Effector CD4-positive, alpha-beta T cell (primary cell): ENCODE data around the gene RPIA.
A peak's percentile ranks its signal among the peaks of the same experiment; 100 is the strongest.

ENCODE experiments used
- DNase-seq: peaks from one replicate; pipeline ENCODE4 v3.0.0-alpha.2; 2020

Gene RPIA

GRCh38 chr2:88686320-88686719 lies 5.2 kb upstream of the RPIA start:
- DNase-seq, result no peak

- DNase-seq, result no peak
Measured at GRCh38 chr2:88687384-88687783, 4.1 kb upstream of the RPIA start.

DNA sequence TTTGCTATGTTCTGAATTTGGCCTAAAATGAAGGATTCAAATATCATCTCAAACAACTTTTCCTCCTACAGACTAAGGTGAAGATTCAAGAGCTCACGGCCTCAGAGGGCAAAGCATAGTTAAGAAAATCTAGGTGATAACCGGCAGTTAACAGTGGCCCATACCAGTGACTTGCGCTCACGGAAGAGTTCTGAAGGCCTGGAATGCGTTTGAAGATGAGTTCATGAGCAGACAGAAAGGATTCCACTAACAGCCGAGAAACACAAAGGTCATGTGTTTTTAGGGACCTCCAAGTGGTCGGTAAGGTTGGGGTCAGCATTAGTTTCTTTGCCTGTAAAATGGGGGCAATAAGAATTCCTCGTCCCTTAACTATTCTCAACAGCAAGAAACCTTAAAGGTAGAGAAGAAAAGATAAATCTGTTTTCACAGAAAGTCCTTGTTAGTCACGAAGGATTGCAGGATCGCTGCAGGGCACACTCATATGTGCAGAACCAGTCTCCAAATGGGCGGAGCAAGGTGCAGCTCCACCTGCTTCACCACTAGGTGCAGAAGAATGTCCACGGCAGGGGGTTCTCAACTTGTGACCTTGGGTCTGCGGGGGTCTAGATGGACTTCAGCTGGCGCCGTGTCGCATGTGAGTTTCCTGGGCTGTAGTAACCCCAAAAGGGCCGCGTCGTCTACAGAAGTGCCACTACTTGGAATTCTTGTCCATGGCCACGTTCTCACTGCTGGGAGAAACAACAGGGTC lies 708 bp upstream of the RPIA start:
- DNase-seq, result peak; percentile 31

- no peak for DNase-seq
Measured at GRCh38 chr2:88692187-88692586, 714 bp downstream of the RPIA start.

- DNase-seq, result no peak
Measured at GRCh38 chr2:88693911-88694414, 2.5 kb downstream of the RPIA start.

DNA sequence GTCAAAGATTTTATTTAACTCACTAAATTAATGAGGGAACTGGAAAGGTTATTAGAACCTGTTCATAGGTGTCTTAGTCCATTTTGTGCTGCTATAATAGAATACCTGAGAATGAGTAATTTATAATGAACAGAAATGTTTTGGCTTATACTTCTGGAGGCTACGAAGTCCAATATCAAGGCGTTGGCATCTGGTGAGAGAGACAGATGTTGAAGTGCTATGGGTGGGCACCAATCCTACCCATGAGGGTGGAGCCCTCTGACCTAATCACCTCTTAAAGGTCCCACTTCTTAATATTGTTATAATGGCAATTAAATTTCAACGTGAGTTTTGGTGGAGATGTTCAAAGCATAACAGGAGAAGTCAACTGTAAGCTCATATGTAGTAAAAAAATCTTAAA lies 5.1 kb downstream of the RPIA start:
- DNase-seq, result no peak

GRCh38 chr2:88697370-88698026 lies 6.0 kb downstream of the RPIA start:
- no peak for DNase-seq

DNA sequence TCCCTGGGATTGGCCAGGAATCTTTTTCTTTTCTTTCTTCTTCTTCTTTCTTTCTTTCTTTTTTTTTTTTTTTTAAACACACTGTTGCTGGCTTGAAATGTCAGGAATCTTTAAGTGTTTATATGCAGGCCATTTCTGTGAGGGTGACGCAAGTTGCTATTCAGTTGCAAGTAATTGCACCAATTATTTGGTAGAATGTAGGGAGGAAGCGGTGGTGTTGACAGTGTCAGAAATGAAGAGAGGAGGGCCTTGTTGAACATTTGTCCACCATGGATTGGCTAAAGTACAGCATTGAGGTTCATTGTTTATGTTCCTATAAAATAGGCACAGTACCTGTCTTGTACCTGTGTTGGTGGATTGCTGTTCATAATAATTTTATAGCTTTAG lies 6.5 kb downstream of the RPIA start:
- DNase-seq, result no peak

- DNase-seq, result no peak
Measured at GRCh38 chr2:88698498-88699233, 7.2 kb downstream of the RPIA start.

DNA sequence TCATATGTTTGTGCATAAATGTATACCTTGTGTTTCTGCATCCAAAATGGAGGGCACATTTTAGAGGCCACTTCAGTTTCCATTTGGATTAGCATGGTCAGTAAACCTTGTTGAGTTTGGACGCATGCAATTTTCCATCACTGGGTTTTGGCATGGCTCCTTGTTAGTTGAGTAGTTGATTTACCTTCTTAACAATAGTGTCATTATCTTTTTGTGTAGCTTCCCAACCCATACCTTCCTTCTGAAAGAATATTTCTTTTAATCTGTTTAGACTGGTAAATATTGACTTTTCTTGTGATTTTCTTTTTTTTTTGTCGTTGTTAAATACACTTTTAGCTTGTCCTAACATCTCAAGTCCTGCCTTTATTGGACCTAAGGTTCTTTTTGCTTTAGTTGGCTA lies 15.5 kb downstream of the RPIA start:
- DNase-seq, result no peak

GRCh38 chr2:88709181-88709631 lies 17.7 kb downstream of the RPIA start:
- no peak for DNase-seq

- no peak for DNase-seq
Measured at GRCh38 chr2:88711289-88711688, 19.8 kb downstream of the RPIA start.

DNA sequence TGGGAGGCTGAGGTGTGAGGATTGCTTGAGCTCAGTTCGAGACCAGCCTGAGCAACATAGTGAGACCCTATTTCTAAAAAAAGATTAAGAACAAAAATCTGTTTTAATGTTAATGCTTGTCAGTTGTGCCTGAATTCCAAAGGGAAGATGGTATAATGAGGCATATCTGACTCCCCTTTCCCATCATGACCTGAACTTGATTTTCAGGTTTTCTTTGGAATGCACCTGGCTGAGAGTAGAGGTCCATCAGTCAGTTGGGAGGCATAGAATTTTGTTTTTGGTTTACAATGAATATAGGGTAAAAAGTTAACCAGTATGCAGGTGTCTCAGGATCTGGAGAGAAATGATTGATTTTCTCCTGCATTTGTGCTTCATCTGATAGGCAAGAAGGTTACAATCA lies 20.4 kb downstream of the RPIA start:
- DNase-seq, result no peak

DNA sequence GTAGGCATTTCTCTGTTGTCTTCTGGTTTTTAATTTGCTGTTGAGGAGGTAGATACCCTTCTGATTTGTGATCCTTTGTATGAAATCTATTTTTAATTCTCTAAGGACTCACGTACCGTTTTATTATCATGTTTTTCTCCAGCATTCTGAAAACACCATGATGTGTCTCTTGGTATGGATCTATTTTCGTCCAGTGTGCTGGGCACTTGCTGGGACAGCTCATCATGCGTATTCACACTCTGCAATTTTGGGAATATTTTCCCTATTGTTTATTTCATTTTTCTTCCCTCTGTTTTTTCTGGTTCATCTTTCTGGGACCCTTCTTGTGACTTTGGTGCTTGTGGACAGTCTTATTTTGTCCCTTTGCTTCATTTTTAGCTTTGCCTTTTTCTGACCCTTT lies 21.9 kb downstream of the RPIA start:
- no peak for DNase-seq

DNA sequence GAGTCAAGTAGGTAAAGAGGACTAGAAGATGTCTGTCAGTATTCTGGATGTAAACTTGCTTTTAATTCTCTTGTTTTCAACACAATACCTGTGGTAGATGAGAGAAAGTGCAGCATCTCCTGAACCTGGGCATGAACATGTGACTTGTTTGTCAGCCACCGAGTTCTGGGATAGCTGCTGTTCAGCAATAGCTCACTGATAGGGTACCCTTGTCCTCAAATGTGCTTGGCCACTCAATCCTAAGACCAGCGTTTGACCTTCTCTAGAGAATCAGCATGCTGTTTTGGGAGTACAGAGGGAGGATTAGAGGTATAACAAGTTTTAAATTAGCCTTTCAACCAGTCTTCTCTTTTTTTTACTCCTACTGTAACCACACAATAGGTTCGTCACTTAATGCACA lies 23.2 kb downstream of the RPIA start:
- DNase-seq, result no peak

GRCh38 chr2:88720399-88720798 lies 28.9 kb downstream of the RPIA start:
- DNase-seq, result no peak

GRCh38 chr2:88721268-88721667 lies 29.8 kb downstream of the RPIA start:
- no peak for DNase-seq

- DNase-seq, result no peak
Measured at GRCh38 chr2:88724643-88725332, 33.3 kb downstream of the RPIA start.

- no peak for DNase-seq
Measured at GRCh38 chr2:88729061-88729745, 37.7 kb downstream of the RPIA start.

GRCh38 chr2:88733155-88733902 lies 41.9 kb downstream of the RPIA start:
- DNase-seq, result no peak

GRCh38 chr2:88735133-88735532 lies 43.7 kb downstream of the RPIA start:
- no peak for DNase-seq

GRCh38 chr2:88735853-88736252 lies 44.4 kb downstream of the RPIA start:
- DNase-seq, result no peak
